SK-N-SH (cell line): ENCODE results near the gene UBASH3B. TPM values are rescaled to one million over a fixed set of nuclear protein-coding genes. Genes with fewer than 3 reads are reported as not detected.
"Not testable (repeated sequence)": the region's sequence is repeated elsewhere in the genome, so short reads cannot be mapped to it uniquely, and the experiment has no call there.

Source experiments
- CTCF ChIA-PET: fragments of 300-600, 350-600 bp; formaldehyde crosslinking; extraction: SDS; loops from one replicate; lab custom pipeline; 2021; lab: Yijun Ruan, JAX
- POLR2A ChIA-PET: fragments of 350-600 bp; sonication (Branson Sonifier 250); formaldehyde crosslinking; extraction: SDS; loops from one replicate; lab custom pipeline; 2020; ENCODE audit warnings: antibody characterized with exemption, inconsistent platforms; lab: Yijun Ruan, JAX
- DNase-seq: peaks from one replicate; pipeline ENCODE4 v3.0.0; 2012
- H2AFZ ChIP-seq: fragments of 200-600 bp; sonication (generic); 2 replicates; pipeline ENCODE4 v1.8.1; 2016; ENCODE audit warnings: antibody characterized with exemption, mild to moderate bottlenecking, low read depth
- H3F3A ChIP-seq: fragments of 200-600 bp; sonication (generic); replicated peaks from 2 replicates; pipeline ENCODE3; 2016; ENCODE audit warnings: antibody characterized with exemption, mild to moderate bottlenecking; ENCODE audit not compliant: insufficient read depth
- H3K27ac ChIP-seq, 2 experiments: fragments of 200-500 bp in 1 of 2; fragments of 200-600 bp in 1 of 2; sonication (Bioruptor generic) in 1 of 2; sonication (generic), shearing (Covaris generic) in 1 of 2; 2 replicates each; pipeline versions ENCODE4 v1.5.1 to v1.6.1; 2014 to 2016; ENCODE audit warnings: low read depth in 2 of 2, inconsistent platforms in 1 of 2, low read length in 1 of 2, mild to moderate bottlenecking in 1 of 2, mixed read lengths in 1 of 2
- H3K27me3 ChIP-seq: fragments of 200-600 bp; sonication (generic), shearing (Covaris generic); 2 replicates; pipeline ENCODE4 v1.6.1; 2016; ENCODE audit warnings: mixed run types; ENCODE audit not compliant: insufficient read depth
- H3K36me3 ChIP-seq, 2 experiments: fragments of 200-500 bp in 1 of 2; fragments of 200-600 bp in 1 of 2; sonication (Bioruptor generic) in 1 of 2; sonication (generic) in 1 of 2; replicated peaks in 1 of 2; 2 replicates each; pipeline versions ENCODE3 to v1.5.1; 2014 to 2016; ENCODE audit warnings: low read length in 1 of 2, mild to moderate bottlenecking in 1 of 2; ENCODE audit not compliant: insufficient read depth in 2 of 2, control insufficient read depth in 1 of 2
- H3K4me1 ChIP-seq, 2 experiments: fragments of 200-500 bp in 1 of 2; fragments of 200-600 bp in 1 of 2; sonication (Bioruptor generic) in 1 of 2; sonication (generic), shearing (Covaris generic) in 1 of 2; 2 replicates each; pipeline versions ENCODE4 v1.5.1 to v1.6.1; 2014 to 2016; ENCODE audit warnings: low read depth in 1 of 2, low read length in 1 of 2, mixed run types in 1 of 2; ENCODE audit not compliant: insufficient read depth in 2 of 2, control insufficient read depth in 1 of 2
- H3K4me2 ChIP-seq: fragments of 200-600 bp; sonication (generic), shearing (Covaris generic); 2 replicates; pipeline ENCODE4 v1.6.1; 2017; ENCODE audit warnings: mixed run types
- H3K4me3 ChIP-seq, 2 experiments: fragments of 200-500 bp in 1 of 2; fragments of 200-600 bp in 1 of 2; sonication (Bioruptor generic) in 1 of 2; sonication (generic), shearing (Covaris generic) in 1 of 2; 2 replicates each; pipeline versions ENCODE4 v1.5.1 to v1.8.1; 2014 to 2016; ENCODE audit warnings: low read depth in 2 of 2, inconsistent platforms in 1 of 2, low read length in 1 of 2, mild to moderate bottlenecking in 1 of 2, mixed read lengths in 1 of 2, moderate library complexity in 1 of 2
- H3K79me2 ChIP-seq: fragments of 200-600 bp; sonication (generic); 2 replicates; pipeline ENCODE4 v1.8.1; 2017; ENCODE audit warnings: mild to moderate bottlenecking; ENCODE audit not compliant: insufficient read depth
- H3K9ac ChIP-seq: fragments of 200-600 bp; sonication (generic); 2 replicates; pipeline ENCODE4 v1.6.1; 2017; ENCODE audit warnings: mixed run types
- H3K9me2 ChIP-seq: fragments of 200-600 bp; sonication (generic); 2 replicates; pipeline ENCODE4 v1.6.1; 2017; ENCODE audit warnings: mixed run types
- H3K9me3 ChIP-seq: fragments of 200-600 bp; sonication (generic); 2 replicates; pipeline ENCODE4 v1.6.1; 2017; ENCODE audit warnings: mixed run types, mild to moderate bottlenecking, moderate library complexity
- H4K20me1 ChIP-seq: fragments of 200-600 bp; sonication (generic); 2 replicates; pipeline ENCODE4 v1.6.1; 2017; ENCODE audit warnings: mild to moderate bottlenecking, mixed run types; ENCODE audit not compliant: insufficient read depth
- EP300 ChIP-seq, 2 experiments: IDR thresholded peaks; 2 replicates each; pipeline versions ENCODE4 v1.4.0 to v1.6.1; 2012; ENCODE audit warnings: borderline replicate concordance in 1 of 2, low read depth in 1 of 2, low read length in 1 of 2
- FOXJ3 ChIP-seq: sonication (generic); formaldehyde crosslinking; IDR thresholded peaks from 2 replicates; pipeline ENCODE4 v1.5.1; 2020; ENCODE audit warnings: mild to moderate bottlenecking, missing genetic modification reagents
- FOXM1 ChIP-seq: IDR thresholded peaks from 2 replicates; pipeline ENCODE4 v1.4.0; 2012; ENCODE audit warnings: low read depth, mild to moderate bottlenecking
- GATA2 ChIP-seq: sonication (generic); formaldehyde crosslinking; IDR thresholded peaks from 2 replicates; pipeline ENCODE4 v1.5.0; 2020; ENCODE audit warnings: mild to moderate bottlenecking, missing genetic modification reagents
- JUND ChIP-seq: IDR thresholded peaks from 2 replicates; pipeline ENCODE4 v1.4.0; 2012
- MXI1 ChIP-seq: IDR thresholded peaks from 2 replicates; pipeline ENCODE4 v1.6.1; 2012; ENCODE audit warnings: mild to moderate bottlenecking, low read depth, low read length, improper control_type of control experiment
- NRF1 ChIP-seq: IDR thresholded peaks from 2 replicates; pipeline ENCODE4 v1.6.1; 2012; ENCODE audit warnings: low read depth, mild to moderate bottlenecking, low read length
- RFX5 ChIP-seq: IDR thresholded peaks from 2 replicates; pipeline ENCODE4 v1.6.1; 2012; ENCODE audit warnings: mild to moderate bottlenecking, improper control_type of control experiment, low read length
- WGBS: methylation state at CpG from one replicate; pipeline ENCODE4 v1.1.6; 2017; ENCODE audit warnings: low lambda C conversion rate; 5-methylcytosine and 5-hydroxymethylcytosine counted together
- polyA plus RNA-seq, 3 experiments: library from polyadenylated mRNA; depleted of rRNA; stranded (reverse); fragments of >200 nt; gene quantifications; 2 replicates each; pipeline ENCODE4 v1.2.3, GENCODE V29; 2012
- TF ChIP-seq, protein P1 (sequence below): fragments of 150-350 bp; IDR thresholded peaks from 2 replicates; pipeline ENCODE4 v1.6.1; 2017; ENCODE audit warnings: antibody characterized with exemption, low read length, low read depth, borderline replicate concordance
- TF ChIP-seq, protein P2 (sequence below): IDR thresholded peaks from 2 replicates; pipeline ENCODE4 v1.6.1; 2012; ENCODE audit warnings: mild to moderate bottlenecking, low read depth, low read length, moderate library complexity

UBASH3B gene
- polyA plus RNA-seq, 1 of the 3 experiments (the other 2 are of a cell fraction), result 10.4 TPM

- Histone ChIP-seq H4K20me1 (no peaks in the 10 kb centered on the region), H3F3A (peaks cover 6% of the 10 kb centered on the region)
- POLR2A ChIA-PET, result no interaction called here
These were observed 206.1 kb downstream of the UBASH3B start for GRCh38 chr11:122861631-122862030.

DNA sequence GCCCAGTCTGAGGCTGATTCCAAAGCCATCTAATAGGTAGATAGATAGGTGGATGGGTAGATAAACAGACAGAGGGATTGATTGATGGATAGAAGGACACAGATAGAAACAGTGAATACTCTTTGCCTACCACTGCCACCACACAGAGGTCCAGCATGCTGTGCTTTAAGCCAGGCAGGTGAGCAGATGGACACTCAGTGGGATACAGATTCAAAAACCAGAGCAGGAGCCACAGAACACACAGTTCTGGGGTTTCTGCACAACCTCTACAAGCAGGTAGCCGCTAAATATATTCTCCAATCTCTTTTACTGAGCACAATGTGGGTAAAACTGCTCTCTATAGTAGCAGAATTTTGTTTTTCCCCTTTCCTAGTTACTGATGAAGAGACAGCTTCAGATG is 206.6 kb downstream of the UBASH3B start:
- ChIA-PET CTCF (interaction anchor here (1.5 to 22.4 kb wide), 9 partner anchors 8 to 281 kb away, joined by 3 to 409 read pairs (median 20); no protein-coding TSS in a partner anchor), POLR2A (no interaction called here)
- Histone ChIP-seq H3K4me3 (no peak overlapping the region), H4K20me1 (no peaks in the 10 kb centered on the region), H3K79me2 (no peaks in the 10 kb centered on the region), H3K36me3 (no peaks in the 10 kb centered on the region), H3K27me3 (no peaks in the 10 kb centered on the region), H3K9ac (no peak overlapping the region), H3K9me3 (no peaks in the 10 kb centered on the region), H3F3A (peaks cover 2% of the 10 kb centered on the region), H3K27ac (no peak overlapping the region), H3K4me2 (no peak overlapping the region), H3K9me2 (no peaks in the 10 kb centered on the region), H3K4me1 (peaks cover 0 to 2% of the 10 kb centered on the region in 2 experiments; a peak in 1 of 4 replicates), H2AFZ (no peak overlapping the region)
- WGBS, result 83% methylated on average over 1 of the region's 1 CpG
- TF ChIP-seq FOXM1 (no peak), EP300 (IDR thresholded peaks at IDR 0.05; ENCODE audit: borderline replicate concordance in 1 of 2, low read depth in 1 of 2, low read length in 1 of 2) (no peak), GATA2 (CRISPR knock-in tag) (no peak), MXI1 (no peak), FOXJ3 (CRISPR knock-in tag) (no peak), RFX5 (no peak), NRF1 (no peak)
- TF ChIP-seq, protein P1, sequence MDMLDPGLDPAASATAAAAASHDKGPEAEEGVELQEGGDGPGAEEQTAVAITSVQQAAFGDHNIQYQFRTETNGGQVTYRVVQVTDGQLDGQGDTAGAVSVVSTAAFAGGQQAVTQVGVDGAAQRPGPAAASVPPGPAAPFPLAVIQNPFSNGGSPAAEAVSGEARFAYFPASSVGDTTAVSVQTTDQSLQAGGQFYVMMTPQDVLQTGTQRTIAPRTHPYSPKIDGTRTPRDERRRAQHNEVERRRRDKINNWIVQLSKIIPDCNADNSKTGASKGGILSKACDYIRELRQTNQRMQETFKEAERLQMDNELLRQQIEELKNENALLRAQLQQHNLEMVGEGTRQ, result no peak
- TF ChIP-seq, protein P2, sequence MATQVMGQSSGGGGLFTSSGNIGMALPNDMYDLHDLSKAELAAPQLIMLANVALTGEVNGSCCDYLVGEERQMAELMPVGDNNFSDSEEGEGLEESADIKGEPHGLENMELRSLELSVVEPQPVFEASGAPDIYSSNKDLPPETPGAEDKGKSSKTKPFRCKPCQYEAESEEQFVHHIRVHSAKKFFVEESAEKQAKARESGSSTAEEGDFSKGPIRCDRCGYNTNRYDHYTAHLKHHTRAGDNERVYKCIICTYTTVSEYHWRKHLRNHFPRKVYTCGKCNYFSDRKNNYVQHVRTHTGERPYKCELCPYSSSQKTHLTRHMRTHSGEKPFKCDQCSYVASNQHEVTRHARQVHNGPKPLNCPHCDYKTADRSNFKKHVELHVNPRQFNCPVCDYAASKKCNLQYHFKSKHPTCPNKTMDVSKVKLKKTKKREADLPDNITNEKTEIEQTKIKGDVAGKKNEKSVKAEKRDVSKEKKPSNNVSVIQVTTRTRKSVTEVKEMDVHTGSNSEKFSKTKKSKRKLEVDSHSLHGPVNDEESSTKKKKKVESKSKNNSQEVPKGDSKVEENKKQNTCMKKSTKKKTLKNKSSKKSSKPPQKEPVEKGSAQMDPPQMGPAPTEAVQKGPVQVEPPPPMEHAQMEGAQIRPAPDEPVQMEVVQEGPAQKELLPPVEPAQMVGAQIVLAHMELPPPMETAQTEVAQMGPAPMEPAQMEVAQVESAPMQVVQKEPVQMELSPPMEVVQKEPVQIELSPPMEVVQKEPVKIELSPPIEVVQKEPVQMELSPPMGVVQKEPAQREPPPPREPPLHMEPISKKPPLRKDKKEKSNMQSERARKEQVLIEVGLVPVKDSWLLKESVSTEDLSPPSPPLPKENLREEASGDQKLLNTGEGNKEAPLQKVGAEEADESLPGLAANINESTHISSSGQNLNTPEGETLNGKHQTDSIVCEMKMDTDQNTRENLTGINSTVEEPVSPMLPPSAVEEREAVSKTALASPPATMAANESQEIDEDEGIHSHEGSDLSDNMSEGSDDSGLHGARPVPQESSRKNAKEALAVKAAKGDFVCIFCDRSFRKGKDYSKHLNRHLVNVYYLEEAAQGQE, result no peak
- no peak for DNase-seq

More at GRCh38 chr11:122861631-122862030, 206.1 kb downstream of the UBASH3B start:
- no peak overlapping the region for H2AFZ ChIP-seq
- H3K9me2 ChIP-seq, result no peaks in the 10 kb centered on the region
- no peaks in the 10 kb centered on the region for H3K79me2 ChIP-seq
- no peak overlapping the region for H3K27ac ChIP-seq
- 69% methylated on average over 3 of the region's 3 CpGs for WGBS
- H3K4me3 ChIP-seq, result no peak overlapping the region
- TF ChIP-seq JUND, result no peak
- peaks cover 0 to 5% of the 10 kb centered on the region in 2 experiments; a peak in 1 of 4 replicates for H3K4me1 ChIP-seq
- H3K9ac ChIP-seq, result no peak overlapping the region
- no peak overlapping the region for H3K4me2 ChIP-seq
- DNase-seq, result no peak
- no peaks in the 10 kb centered on the region for H3K9me3 ChIP-seq
- no peaks in the 10 kb centered on the region for H3K27me3 ChIP-seq
- H3K36me3 ChIP-seq, result no peaks in the 10 kb centered on the region
- CTCF ChIA-PET, result interaction anchor here (3.5 to 22.4 kb wide), 3 partner anchors 162 to 233 kb away, joined by 20 to 409 read pairs (median 64); no protein-coding TSS in a partner anchor

DNA sequence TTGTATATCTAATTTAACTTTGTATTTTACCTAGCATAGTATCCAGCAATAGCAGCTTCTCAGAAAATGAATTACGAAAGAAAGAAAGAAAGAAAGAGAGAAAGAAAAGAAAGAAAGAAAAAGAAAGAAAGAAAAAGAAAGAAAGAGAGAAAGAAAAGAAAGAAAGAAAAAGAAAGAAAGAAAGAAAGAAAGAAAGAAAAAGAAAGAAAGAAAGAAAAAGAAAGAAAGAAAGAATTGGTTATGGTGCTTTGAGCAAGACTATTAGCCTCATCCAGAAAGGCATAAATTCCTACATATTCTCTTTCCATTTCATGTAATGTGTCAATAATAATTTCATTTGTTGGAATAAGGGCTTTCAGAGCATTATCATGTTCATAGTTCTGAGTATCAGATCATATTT is 207.6 kb downstream of the UBASH3B start:
- not testable (repeated sequence) for H3K9ac ChIP-seq, H3K4me1 ChIP-seq, DNase-seq, H3K27ac ChIP-seq, H4K20me1 ChIP-seq, H3K4me3 ChIP-seq, H3K9me2 ChIP-seq, H3K27me3 ChIP-seq, H3F3A ChIP-seq, H3K9me3 ChIP-seq, H3K79me2 ChIP-seq, H3K4me2 ChIP-seq, H3K36me3 ChIP-seq
- CTCF ChIA-PET, result interaction anchor here (0.6 to 22.4 kb wide), 55 partner anchors 9 to 1567 kb away, joined by 3 to 409 read pairs (median 5); partner anchors contain the start of genes CRTAM and JHY
- 34% methylated on average over 1 of the region's 1 CpG for WGBS
- POLR2A ChIA-PET, result interaction anchor here (1.0 kb wide), 1 partner anchor 191 kb away, joined by 4 read pairs; no protein-coding TSS in a partner anchor
- H2AFZ ChIP-seq, result 0 out of 2 replicates have a peak overlapping the region, but pooled peaks have one; percentile 81
